NCI-H2081 (cell line): Measurements from ENCODE around the gene SIX5.

Experiments used
- DNase-seq, 2 experiments: peaks; one replicate each; lab custom pipeline; 2025; lab: John Stamatoyannopoulos, UW

Gene SIX5

DNA sequence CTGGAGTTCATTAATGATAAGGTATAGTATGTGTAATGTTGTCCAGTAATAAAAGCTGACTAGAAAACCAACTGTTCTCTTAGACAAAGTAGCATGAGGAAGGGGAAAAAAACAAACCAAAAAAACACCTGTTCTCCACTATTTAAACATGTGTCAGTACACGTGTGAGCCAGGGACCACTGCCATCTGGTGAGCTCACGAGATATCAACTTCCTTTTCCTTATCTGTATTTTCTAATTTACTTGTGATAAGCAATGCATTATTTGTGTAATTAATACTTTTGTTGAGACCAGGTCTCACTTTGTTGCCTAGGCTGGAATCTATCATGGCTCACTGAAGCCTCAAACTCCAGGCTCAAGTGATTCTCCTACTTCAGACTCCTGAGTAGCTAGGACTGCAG lies 4.3 kb upstream of the SIX5 start:
- DNase-seq = no peak

GRCh38 chr19:45772912-45773311 lies 3.9 kb upstream of the SIX5 start:
- DNase-seq = no peak

GRCh38 chr19:45772130-45772840 lies 3.2 kb upstream of the SIX5 start:
- DNase-seq = no peak

DNA sequence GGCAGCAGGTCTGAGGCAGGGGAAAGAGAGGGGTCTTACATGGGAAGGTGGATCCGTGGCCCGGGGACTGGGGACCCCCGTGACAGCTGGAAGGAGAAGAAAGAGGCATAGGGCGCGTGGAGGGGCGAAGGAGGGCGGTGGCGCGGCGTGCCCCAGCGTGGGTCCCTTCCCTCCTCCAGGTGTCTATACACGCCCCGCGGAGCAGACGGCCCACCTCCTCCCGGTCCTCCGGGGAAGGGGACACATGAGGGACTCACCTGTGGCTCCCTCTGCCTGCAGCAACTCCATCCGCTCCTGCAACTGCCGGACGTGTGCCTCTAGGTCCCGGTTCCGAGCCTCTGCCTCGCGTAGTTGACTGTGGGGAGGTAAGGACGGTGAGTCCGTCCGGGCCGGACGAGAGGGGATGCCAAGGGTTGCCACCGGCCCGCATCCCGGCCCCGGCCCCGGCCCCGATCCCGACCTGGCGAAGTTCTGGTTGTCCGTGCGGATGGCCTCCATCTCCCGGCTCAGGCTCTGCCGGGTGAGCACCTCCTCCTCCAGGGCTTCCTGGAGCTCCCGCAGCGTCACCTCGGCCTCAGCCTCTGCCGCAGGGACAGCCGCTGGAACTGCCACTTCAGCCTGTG lies 2.4 kb upstream of the SIX5 start:
- no peak for DNase-seq

- peak; percentile 95 for DNase-seq
Observed at GRCh38 chr19:45770192-45771101, 1.4 kb upstream of the SIX5 start.

- DNase-seq = no peak
Observed at GRCh38 chr19:45769821-45770191, 754 bp upstream of the SIX5 start.

GRCh38 chr19:45768655-45768983 lies 433 bp downstream of the SIX5 start:
- no peak for DNase-seq

GRCh38 chr19:45767881-45768654 lies 984 bp downstream of the SIX5 start:
- peak in 1 of 2 experiments; percentile 20 for DNase-seq

DNA sequence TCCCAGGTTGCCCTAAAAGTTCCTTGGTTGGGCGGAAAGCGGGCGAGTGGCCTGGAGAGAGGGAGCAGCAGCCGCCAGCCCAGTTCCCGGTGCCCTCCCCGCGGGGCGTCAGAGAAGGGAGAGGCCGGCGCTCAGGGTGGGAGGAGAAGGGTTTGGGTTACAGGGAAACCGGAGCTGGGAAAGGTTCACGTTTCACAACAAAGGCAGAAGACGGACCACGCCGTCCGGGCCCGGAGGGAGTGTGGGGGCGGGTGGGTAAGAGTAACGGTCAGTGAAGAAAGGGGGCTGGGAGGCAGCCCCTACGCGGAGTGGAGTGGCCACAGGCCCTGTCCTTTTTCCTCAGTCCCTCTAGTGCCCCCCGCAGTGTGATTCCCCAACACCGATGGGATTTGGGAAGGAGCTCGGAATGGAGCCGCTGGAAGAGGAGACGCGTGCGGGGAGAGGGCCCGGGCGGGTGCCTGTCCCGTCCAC lies 1.6 kb downstream of the SIX5 start:
- no peak for DNase-seq

GRCh38 chr19:45766869-45767346 lies 2.1 kb downstream of the SIX5 start:
- DNase-seq = no peak

- no peak for DNase-seq
Observed at GRCh38 chr19:45766296-45766868, 2.7 kb downstream of the SIX5 start.

DNA sequence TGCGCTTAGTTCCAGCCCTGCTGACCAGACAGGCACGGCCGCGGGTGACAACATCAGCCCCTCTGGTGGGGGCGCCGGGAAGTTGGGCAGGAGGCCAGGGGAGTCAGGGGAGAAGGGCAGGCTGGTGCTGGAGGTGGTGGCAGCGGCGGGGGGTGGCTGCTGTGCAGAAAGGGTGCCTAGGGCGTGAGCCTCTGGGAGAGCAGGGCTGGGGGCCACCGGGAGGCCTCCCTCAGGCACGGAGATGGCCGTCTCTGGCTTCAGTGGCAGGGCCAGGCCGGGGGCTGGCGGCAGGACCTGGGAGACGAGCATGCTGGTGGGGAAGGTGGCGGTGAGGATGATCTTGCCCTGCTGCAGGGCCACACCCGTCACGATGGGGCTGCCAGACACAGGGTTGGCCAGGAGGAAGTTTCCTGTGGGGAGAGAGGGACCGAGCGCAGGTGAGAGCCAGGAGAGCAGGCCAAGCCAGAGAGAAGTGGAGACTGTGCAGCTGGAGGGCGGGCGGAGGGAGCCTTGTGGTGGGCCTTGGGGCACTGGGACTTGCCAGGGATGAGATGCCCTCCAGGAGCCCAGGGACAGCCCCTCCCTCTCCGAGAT lies 3.3 kb downstream of the SIX5 start:
- no peak for DNase-seq

DNA sequence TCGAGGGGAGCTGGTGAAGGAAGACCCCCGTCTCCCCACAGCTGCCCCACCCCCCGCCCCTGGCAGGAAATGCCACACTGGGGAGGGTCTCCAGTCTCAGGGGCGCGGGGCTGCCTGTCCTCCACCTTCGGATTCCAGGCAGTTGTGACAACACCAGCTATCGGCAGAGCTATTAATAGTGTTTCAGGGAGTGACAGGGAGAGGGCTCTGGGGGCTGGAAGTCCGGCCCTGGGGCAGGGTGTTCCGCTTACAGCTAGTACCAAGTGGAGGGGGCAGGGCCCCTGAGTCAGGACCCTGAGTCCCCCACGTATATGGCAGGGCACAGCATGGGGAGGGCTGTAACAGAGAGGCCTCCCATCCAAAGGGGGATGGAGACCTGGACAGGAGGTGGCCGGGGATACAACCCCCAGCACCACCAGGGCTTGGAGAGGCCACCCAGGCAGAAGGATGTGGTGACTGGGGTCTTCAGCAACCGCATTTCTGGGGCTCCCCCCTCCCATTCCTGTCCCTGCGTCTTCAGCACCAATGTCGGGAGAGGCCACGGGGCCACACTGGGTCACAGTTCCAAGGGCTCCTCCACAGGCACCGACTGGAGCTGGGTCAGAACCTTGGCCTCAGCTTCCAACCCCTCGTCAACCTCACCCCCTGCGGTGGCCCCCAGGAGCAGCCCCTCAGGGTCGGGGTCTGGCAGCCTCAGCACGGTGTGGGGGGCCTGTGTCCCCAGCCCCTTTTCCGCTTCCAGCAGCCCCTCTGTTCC lies 3.9 kb downstream of the SIX5 start:
- DNase-seq = no peak

DNA sequence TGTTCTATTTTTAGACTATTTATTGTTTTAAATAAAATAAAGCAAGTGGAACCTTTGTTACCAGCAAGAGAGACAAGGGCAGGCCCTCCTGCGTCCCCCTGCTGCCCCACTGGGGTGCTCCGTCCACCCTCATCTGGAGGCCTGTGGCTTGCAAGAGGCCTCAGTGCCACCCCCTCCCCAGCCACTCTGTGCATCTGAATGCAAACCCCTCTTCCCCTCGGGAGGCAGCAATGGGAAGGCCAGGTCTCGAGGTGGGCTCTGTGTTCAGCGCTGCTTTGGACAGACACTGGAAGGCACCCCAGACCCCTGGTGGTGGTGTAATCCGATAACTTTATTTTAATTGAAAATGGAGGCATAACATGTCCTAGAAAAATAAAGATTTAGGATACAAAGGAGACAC lies 4.6 kb downstream of the SIX5 start:
- DNase-seq = no peak

DNA sequence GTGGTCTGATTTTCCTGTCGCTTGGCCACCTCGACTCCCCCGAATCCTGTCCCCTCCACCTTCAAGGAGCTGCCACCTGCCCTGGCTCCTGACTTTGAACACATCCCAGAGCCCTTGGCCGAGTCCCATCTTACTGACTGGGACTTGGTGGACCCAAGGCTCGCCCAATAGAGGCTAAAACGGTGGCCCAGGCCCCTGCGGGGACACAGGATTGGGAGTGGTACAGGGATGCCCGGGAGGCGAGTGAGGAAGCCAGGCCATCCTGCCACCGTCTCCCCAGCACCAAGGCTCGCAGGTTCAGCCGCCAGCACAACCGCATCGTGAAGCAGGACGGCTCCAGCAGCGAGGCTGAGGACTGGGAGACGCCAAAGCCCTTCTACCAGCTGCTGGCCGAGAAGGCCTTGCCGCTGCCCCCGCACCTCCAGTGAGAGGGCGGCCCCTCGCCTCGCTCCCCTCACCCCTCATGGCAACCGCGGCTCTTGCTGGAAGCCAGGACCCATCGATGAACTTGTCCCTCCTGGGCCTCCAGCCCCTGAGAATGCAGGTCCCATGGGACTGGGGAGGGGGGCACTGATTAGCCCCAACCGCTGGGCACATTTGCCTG lies 5.3 kb downstream of the SIX5 start:
- DNase-seq = no peak

GRCh38 chr19:45762870-45763631 lies 6.0 kb downstream of the SIX5 start:
- DNase-seq = no peak

DNA sequence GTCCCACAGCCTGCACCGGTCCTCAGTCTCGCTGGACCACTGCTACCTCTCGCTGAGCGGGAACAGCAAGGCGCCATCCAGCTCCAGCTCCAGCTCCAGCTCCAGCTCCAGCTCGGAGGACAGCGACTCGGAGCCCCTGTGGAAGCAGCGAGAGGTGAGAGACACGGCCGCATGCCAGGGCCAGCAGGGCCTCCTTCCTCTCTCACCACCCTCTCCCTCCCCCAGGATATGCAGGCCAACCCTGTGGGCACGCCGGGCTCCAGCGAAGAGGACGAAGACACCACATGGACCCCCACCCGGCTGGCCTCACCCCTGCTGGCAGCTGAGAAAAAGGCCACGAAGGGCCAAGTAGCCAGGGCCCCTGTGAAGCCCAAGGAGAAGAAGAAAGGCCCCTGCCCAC lies 7.3 kb downstream of the SIX5 start:
- DNase-seq = no peak

DNA sequence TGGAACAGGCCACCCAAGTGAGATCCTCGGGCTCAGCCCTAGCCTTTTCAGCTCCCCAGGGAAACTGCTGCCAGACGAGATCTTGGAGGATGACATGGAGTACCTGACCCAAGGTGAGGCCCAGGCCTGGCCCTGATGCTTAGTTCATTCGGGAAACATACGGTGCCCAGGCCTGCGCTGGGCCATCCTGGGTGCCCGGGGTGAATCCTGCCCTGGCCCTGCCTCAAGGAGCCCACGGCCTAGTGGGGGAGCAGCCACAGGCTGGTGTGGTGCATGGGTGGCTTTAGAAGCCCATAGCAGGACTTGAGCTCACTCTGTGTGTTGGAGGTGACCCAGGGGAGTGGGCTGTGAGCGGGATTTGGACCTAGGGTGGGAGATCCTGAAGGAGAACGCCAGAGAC lies 10.1 kb downstream of the SIX5 start:
- DNase-seq = no peak

- DNase-seq = no peak
Observed at GRCh38 chr19:45757695-45758094, 11.4 kb downstream of the SIX5 start.
